Measurements from ENCODE around the gene NDUFB6. TPM values are rescaled to one million over a fixed set of nuclear protein-coding genes. Genes with fewer than 3 reads are reported as not detected.

Gene NDUFB6
- total and polyA plus RNA-seq, 2 experiments from 2014 or later = 73.7 to 122 TPM

DNA sequence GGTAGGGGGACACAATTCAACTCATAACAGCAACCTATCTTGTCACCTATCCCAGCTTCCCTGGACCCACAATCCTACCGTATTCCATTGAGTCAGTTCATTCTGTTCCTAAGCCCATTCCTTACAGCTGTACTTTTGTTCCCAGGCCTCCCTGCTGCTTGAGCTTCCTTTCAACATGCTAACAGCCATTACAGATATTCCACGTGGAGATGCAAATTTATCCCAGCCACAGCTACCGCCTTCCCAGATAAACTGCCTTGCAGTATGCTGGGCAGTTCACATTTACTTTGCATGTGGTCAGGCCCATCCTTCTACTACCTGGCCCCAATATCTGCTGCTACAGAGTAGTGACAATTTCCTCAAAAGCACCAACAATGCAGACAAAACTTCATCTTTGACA, 70.0 kb downstream of the NDUFB6 start:
- H3K27me3 ChIP-seq = no peaks in the 10 kb centered on the region
- no peak for DNase-seq (ENCODE audit: low spot score)
- TF ChIP-seq EZH2 (IDR thresholded peaks at IDR 0.05; ENCODE audit: borderline replicate concordance) = no peak
- TF ChIP-seq, protein P1, sequence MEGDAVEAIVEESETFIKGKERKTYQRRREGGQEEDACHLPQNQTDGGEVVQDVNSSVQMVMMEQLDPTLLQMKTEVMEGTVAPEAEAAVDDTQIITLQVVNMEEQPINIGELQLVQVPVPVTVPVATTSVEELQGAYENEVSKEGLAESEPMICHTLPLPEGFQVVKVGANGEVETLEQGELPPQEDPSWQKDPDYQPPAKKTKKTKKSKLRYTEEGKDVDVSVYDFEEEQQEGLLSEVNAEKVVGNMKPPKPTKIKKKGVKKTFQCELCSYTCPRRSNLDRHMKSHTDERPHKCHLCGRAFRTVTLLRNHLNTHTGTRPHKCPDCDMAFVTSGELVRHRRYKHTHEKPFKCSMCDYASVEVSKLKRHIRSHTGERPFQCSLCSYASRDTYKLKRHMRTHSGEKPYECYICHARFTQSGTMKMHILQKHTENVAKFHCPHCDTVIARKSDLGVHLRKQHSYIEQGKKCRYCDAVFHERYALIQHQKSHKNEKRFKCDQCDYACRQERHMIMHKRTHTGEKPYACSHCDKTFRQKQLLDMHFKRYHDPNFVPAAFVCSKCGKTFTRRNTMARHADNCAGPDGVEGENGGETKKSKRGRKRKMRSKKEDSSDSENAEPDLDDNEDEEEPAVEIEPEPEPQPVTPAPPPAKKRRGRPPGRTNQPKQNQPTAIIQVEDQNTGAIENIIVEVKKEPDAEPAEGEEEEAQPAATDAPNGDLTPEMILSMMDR (IDR thresholded peaks at IDR 0.05; ENCODE audit: poor library complexity) = no peak
- no peak for TF ChIP-seq EZH2phosphoT487 (IDR thresholded peaks at IDR 0.05; ENCODE audit: low read depth, severe bottlenecking, unreplicated experiment)
- H3K36me3 ChIP-seq (replicated peaks; ENCODE audit: insufficient read depth, low read depth) = no peaks in the 10 kb centered on the region
- no peaks in the 10 kb centered on the region for H3K79me2 ChIP-seq
- no peak overlapping the region for H3K4me2 ChIP-seq
- 85% methylated on average over 3 of the region's 3 CpGs for WGBS (ENCODE audit: low lambda C conversion rate, missing lambda C conversion rate)
- H3K9me3 ChIP-seq (ENCODE audit: low read depth) = no peaks in the 10 kb centered on the region
- no peak overlapping the region for H3K4me3 ChIP-seq
- H3K27ac ChIP-seq = no peak overlapping the region
- no peaks in the 10 kb centered on the region for H4K20me1 ChIP-seq (ENCODE audit: insufficient read depth, poor library complexity, severe bottlenecking)
- no peak overlapping the region for H2AFZ ChIP-seq
- no peaks in the 10 kb centered on the region for H3K4me1 ChIP-seq (ENCODE audit: insufficient read depth)
- H3K9me2 ChIP-seq (replicated peaks; ENCODE audit: insufficient read depth) = no peaks in the 10 kb centered on the region

Other genes starting within 250 kb of the NDUFB6 start
- gene ACO1, start 188.5 kb downstream of the NDUFB6 start, total RNA-seq = 62.7 and 65.7 TPM in 2 replicates
- gene ACO1, start 188.5 kb downstream of the NDUFB6 start, polyA plus RNA-seq = 35.1 and 46.1 TPM in 2 replicates
- 5.1 and 5.9 TPM in 2 replicates for gene RIGI, start 47.0 kb downstream of the NDUFB6 start, total RNA-seq
- 2.5 and 3.9 TPM in 2 replicates for gene RIGI, start 47.0 kb downstream of the NDUFB6 start, polyA plus RNA-seq
- 3.4 and 4.3 TPM in 2 replicates for gene SMIM27, start 20.8 kb downstream of the NDUFB6 start, total RNA-seq
- 24.4 and 33.6 TPM in 2 replicates for gene SMIM27, start 20.8 kb downstream of the NDUFB6 start, polyA plus RNA-seq
- gene TOPORS, start 20.6 kb downstream of the NDUFB6 start, total RNA-seq = 25.8 and 26.5 TPM in 2 replicates
- 14.1 and 15.4 TPM in 2 replicates for gene TOPORS, start 20.6 kb downstream of the NDUFB6 start, polyA plus RNA-seq
- not detected in 2 replicates for gene TAF1L, start 62.5 kb upstream of the NDUFB6 start, total RNA-seq
- not detected in 2 replicates for gene TAF1L, start 62.5 kb upstream of the NDUFB6 start, polyA plus RNA-seq
- gene TMEM215, start 210.4 kb upstream of the NDUFB6 start, total RNA-seq = 0.40 and 0.43 TPM in 2 replicates
- 0.62 TPM in 1 of 2 replicates, not detected in the other for gene TMEM215, start 210.4 kb upstream of the NDUFB6 start, polyA plus RNA-seq

All from hepatocyte (in vitro differentiated cells).